Posterior vena cava (tissue), 2 donors: ENCODE results near the gene ZNF566. TPM values are rescaled to one million over a fixed set of nuclear protein-coding genes. Genes with fewer than 3 reads are reported as not detected.
"Not testable (repeated sequence)": the region's sequence is repeated elsewhere in the genome, so short reads cannot be mapped to it uniquely, and the experiment has no call there.

Source experiments
- DNase-seq: peaks from one replicate; pipeline ENCODE4 v3.0.0-alpha.2; 2020; ENCODE audit warnings: low spot score
- intact Hi-C, 2 donors: fragments of 100-400 bp; cut with DNase I; formaldehyde crosslinking; loops; one replicate each; pipeline versions ENCODE4 v1.14.1 to v1.14.2; 2022 to 2023
- long read RNA-seq, 2 donors: library from polyadenylated mRNA; unstranded; transcript quantifications; one replicate each; pipeline ENCODE4 v2.0.0, GENCODE V29; 2020 to 2021
- total RNA-seq, 2 donors: library from RNA; stranded (reverse); fragmentation: NEBNext Ultra II Directional; extraction: Animal tissue kit (Norgen Biotek cat#: 25700); gene quantifications; one replicate each; pipeline ENCODE4 v1.2.1, GENCODE V29; 2021
- donor health status: DM: yes; HTN: yes; CAD: no.
- donor health status: DM: yes; HTN: yes; CAD: no.

The ZNF566 gene
- 10 to 100 TPM; 10.1 to 13.7 TPM for total RNA-seq
- long read RNA-seq, donor 1, partial matches to known transcripts: 0 of 1 reads
- long read RNA-seq, donor 1, other reads (novel, unspliced or antisense): 1 of 1 reads
- long read RNA-seq, donor 2, partial matches to known transcripts: 1 of 7 reads
- long read RNA-seq, donor 2, other reads (novel, unspliced or antisense): 2 of 7 reads

DNA sequence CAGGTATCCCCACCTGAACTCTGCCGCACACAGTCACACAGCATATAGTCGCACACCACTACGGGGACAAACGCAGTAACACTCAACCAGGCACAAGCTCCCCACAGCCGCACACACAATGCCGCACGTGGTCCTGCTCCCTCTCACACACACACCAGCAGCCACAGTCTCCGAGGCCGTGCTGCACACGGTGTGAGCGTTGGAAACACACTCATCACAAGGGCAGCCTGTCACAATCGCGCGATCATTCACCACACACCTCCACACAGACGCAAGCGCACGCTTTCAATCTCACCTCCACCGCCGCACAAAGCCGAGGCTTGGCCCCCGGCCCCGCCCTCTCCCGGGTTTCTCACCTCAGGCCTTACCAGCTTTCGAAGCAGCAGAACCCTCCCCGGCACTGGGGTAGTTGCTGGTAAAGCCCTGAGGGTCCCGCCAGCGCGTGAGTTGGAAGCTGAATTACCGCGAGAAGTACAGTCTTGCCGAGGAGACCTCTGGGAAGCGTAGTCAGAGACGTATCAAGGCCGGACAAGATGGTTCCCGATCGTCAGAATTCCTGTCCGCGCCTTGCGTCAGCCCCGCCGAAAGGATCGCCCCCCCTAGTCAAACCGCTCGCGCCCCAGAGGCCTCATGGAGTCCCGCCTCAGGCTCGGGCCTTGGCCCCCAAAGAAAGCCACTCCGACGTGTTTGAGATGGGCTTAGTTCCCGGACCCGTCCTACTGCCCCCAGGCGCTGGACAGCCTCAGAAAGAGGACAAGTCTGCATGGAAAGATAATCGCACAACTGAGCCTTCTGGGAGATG lies at the start of gene ZNF566:
Gene ZNF566, minus strand, starts transcription at position 444 of the 802 bp plus-strand sequence. CDS start 13,004 bp downstream, outside the sequence.
- intact Hi-C loops: no loop called here
- peak; percentile 95 for DNase-seq

DNA sequence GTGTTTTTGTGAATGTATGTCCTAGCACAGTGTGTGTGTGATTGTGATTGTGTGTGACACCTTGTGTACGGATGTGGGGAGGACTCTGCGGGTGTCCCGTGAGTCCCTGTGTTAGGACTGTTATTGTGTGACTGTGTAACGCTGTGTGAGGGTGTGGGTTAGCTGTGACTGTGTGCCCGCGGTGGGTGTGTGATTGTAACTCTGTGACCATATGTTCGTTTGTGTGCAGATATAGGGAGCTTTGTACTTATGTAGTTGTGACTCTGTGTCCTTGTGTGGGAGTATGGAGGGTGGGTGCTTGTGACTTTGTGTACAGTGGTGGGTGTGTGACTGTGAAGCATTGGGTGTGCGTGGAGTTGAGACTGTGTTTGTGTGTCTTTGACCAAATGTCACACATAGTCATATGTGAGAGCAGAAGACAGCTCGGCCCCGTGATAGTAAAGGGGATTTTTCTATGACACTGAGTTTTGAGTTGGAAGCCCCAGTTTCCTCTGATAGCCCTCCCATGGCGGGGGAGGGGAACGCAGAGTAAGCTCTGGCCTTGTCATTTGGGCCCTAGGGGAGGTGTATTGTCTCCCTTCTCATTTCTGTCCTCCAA lies 39.7 kb upstream of the ZNF566 start:
- intact Hi-C loops: no loop called here

DNA sequence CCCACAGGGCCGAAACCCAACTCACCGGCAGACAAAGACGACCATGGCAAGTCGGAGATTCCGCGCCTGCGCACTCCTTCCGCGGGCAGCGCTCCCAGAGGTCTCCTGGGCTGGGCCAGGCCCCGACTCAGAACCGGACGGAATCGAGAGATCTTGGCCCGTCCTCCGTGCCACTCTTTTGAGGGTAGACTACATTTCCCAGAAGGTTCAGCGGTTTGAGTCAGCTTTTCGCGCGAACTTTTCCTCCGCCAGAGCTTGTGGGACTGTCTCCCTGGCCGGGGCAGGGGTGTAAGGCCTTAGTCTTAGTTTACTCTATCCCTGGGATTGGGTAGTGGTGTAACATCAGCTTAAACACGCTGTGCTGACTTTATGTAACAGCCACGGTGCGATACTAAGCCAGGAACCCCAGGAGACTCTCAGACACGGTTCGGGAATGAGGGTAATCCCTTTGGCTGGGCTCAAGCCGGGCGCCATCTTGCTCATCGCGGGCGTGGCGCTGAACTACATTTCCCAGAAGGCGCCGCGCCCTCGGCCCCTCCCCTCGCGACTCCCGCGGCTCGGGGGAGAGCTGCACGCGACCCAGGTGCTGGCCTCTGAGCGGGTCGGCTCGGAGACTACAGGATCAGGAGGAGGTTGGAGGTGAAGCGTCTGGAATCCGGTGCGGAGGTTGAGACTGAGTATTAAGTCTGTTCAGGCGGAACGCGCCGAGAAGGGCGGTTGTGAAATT lies 39.0 kb upstream of the ZNF566 start, which contains the start of gene ZNF260:
Gene ZNF260, minus strand, starts transcription at position 78 of the 727 bp plus-strand sequence. CDS start 13,033 bp downstream, outside the sequence.
- peak; percentile 99 for DNase-seq
- intact Hi-C loops: no loop called here

More for the DNA sequence above, 39.7 kb upstream of the ZNF566 start:
- DNase-seq: no peak

DNA sequence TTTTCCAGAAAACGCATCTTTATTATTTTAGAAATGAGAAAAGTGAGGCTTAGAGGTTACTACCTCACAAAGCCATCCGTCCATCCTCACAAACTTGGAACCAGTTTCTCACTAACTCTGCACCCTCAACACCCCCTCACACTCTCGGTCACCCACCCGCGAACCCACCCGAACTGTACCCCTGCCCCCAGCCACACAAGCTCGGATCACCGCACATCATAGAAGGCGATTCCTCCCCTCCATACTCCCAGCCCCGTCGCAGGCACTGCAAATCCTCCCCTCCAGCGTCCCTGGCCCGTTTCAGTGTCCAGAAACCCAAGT lies 38.5 kb upstream of the ZNF566 start:
- DNase-seq: no peak
- intact Hi-C loops: no loop called here

DNA sequence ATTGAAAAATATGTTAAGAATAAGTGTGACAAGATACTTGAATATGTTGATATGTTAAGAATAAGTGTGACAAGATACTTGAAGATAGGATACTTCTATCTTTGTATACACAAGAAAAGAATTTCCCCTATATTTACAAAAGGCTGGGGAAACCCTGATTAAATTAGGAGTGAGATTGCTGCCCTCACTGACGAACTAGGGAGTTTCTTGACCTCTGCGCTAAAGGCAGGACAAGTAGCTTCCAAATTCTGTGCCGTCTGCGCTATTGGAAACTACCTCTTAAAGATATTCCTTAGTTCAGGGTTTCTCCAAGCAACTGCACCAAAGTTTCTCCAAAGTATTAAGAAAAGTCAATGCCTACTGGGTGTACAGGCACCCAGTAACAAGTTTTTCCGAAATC lies 38.0 kb upstream of the ZNF566 start:
- intact Hi-C loops: no loop called here
- no peak for DNase-seq

DNA sequence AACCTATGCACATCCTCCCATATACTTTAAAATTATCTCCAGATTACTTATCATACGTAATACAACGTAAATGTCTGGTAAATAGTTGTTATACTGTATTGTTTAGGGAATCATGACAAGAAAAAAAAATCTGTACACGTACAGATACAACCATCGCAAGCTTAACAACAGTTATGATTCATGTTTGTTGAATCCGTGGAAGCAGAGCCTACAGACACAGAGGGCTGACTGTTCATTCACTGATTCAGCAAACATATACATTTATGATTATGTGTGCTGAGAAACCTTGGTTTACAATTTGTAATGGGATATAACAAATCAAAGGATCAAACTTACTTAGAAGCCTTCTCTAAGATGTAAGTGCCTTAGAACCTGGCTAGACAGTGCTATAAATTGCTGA lies 37.2 kb upstream of the ZNF566 start:
- intact Hi-C loops: no loop called here
- no peak for DNase-seq

DNA sequence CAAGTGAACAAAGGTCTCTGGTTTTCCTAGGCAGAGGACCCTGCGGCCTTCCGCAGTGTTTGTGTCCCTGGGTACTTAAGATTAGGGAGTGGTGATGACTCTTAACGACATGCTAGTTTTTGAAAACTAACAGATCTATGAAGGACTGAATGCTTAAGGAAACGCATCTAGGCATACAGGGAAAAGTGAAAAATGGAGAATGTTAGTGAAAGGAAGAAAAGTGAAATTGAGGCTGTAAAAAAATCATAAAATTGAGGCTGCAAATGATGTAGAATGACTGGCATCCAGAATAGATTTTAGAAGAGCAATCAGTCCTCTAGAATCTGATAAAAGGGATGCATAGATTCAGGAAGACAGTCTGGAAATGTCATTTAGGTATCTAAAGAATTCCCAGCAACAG lies 35.3 kb upstream of the ZNF566 start:
- no peak for DNase-seq
- intact Hi-C loops: no loop called here

DNA sequence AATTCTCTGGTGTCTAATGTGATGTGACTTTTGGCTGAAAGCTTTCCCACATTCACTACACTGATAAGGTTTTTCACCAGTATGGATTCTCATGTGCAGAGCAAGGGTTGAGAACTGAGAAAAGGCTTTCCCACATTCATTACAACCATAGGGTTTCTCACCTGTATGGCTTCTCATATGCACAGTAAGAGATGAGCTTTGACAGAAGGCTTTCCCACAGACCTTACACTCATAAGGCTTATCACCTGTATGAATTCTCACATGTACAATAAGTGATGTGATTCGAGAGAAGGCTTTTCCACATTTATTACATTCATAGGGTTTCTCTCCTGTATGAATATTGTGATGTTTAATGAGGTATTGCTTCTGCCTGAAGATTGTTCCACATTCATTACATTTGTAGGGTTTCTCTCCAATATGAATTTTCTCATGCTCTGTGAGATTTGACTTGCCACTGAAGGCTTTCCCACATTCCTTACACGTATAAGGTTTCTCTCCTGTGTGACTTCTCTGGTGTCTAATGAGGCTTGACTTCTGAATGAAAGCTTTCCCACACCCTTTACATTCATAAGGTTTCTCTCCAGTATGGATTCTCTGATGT lies 24.8 kb upstream of the ZNF566 start:
- no peak for DNase-seq
- intact Hi-C loops: no loop called here

DNA sequence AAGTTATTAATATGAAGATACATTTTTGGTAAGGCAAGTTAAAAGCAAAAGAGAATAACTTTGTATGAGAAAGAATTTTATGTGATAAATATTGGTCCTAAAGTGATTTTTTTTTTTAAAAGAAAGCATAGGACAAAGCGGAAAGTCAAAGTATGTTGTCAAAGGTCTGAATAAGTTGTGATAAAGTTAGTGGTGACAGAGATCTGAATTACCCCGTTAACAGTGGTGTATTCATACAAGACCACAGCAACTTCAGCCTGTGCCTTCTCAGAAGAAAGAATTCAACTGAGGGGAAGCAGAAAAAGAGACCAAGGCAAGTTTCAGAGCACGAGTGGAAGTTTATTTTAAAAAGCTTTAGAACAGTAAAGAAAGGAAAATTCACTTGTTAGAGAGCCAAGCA lies 19.0 kb upstream of the ZNF566 start:
- DNase-seq: no peak
- intact Hi-C loops: no loop called here

DNA sequence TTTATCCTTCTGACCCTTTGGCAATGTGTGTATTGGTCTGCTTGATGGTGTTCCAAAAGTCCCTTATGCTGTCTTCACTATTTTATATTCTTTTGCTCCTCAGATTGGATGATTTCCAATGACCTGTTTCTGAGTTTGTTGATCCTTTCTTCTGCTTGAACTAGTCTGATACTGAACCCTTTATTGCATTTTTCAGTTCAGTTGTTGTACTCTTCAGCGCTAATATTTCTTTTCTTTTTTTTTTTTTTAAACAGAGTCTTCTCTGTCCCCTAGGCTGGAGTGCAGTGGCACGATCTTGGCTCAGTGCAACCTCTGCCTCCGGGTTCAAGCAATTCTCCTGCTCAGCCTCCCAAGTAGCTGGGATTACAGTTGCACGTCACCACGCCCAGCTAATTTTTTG lies 12.6 kb upstream of the ZNF566 start:
- intact Hi-C loops: no loop called here
- no peak for DNase-seq

DNA sequence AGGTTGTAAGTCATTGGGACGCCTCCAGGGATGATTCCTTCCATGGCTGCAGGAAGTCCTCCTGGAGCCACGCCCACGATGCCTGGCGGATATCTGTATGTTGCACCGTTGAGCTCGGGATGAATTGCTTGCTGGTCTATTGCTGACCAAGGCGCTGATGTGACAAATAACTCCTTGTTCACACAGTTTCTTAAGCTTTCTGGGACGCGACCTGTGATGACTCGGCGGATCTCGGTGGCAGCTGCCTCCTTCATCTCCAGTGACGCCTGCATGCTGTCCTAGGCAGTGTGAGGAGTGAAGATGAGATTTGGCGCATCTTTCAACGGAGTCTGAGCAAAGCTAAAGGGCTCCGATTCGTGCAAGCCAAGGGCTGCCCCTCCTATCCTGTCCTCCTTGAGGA lies 7.6 kb upstream of the ZNF566 start:
- DNase-seq: no peak
- intact Hi-C loops: no loop called here

DNA sequence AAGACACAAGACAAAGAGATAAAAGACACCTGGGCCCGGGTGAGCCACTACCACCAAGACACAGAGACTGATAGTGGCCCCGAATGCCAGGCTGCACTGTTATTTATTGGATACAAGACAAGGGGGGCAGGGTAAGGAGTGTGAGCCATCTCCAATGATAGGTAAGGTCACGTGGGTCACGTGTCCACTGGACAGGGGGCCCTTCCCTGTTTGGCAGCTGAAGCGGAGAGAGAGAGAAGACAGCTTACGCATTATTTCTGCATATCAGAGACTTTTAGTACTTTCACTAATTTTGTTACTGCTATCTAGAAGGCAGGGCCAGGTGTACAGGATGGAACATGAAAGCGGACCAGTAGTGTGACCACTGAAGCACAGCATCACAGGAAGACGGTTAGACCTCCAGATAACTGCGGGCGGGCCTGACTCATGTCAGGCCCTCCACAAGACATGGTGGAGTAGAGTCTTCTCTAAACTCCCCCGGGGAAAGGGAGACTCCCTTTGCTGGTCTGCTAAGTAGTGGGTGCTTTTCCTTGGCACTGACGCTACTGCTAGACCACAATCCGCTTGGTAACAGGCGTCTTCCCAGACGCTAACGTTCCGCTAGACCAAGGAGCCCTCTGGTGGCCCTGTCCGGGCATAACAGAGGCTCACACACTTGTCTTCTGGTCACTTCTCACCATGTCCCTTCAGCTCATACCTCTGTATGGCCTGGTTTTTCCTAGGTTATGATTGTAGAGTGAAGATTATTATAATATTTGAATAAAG lies 3.5 kb upstream of the ZNF566 start:
- intact Hi-C loops, DNase-seq: not testable (repeated sequence)

DNA sequence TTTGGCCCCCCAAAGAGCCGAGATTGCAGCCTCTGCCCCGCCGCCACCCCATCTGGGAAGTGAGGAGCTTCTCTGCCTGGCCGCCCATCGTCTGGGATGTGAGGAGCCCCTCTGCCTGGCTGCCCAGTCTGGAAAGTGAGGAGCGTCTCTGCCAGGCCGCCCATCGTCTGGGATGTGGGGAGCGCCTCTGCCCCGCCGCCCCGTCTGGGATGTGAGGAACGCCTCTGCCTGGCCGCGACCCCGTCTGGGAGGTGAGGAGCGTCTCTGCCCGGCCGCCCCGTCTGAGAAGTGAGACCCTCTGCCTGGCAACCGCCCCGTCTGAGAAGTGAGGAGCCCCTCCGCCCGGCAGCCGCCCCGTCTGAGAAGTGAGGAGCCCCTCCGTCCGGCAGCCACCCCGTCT lies 1.5 kb upstream of the ZNF566 start:
- DNase-seq, intact Hi-C loops: not testable (repeated sequence)

DNA sequence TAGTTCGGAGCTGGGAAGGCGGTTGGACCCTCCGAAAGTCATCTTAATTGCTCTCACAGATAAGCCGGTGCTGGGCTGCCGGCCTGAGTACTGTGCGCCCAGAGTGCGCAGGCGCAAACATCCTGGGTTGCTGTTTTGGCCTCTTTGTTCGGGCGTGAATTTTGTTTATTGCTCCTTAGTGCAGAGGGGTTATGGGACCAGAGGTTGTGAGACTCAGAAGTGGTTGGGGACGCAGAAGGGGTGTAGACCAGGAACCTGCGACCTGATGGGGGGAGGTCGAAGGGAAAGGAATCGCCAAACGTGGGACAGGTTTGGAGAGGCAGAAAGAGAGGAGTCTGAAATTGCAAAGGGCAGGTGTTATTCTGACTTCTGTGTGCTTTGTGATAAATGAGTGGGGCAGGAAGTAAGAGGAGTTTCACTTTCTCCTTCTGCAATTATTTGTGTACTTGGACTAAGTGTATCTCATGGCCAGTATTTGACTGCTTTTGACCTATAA lies 607 bp upstream of the ZNF566 start:
- intact Hi-C loops: no loop called here
- peak; percentile 92 for DNase-seq

DNA sequence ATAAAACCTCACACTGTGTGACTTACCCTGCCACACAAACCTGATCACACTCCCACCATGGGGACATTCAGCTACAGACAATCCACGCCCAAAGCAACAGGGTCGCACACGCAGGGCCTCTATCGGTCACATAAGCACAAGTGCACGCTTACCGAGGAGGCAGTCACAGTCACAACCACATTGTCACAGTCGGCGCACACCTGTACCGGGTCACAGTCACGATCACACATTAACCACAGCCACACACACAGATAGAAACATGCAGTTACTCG lies 579 bp downstream of the ZNF566 start:
- no peak for DNase-seq
- intact Hi-C loops: no loop called here

DNA sequence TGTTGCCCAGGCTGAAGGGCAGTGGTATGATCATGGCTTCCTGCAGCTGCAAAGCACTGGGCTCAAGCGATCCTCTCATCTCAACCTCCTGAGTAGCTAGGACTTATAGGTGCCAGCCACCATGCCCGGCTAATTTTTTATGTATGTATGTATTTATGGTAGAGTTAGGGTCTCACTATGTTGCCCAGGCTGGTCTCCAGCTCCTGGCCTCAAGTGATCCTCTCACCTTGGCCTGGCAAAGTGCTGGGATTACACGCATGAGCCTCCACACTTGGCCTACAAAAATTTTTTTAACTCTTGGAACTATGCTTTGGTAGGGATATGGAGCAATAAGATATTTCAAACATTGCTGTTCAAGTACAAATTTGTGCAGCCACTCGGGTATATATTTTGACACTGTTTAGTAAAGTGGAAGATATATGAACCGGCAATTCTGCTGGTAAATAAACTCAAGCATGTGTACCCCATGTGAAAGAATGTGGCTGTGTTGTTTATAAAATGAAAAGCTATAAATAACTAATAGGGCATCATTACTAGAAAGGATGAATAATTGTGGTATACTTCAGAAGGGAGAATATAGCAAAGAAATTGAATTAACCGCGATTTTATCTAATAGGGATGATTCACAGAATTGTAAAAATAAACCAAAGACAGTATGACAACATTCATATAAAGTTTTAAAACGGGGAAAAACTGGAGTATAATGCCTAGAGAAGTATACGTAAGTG lies 1.1 kb downstream of the ZNF566 start:
- intact Hi-C loops: no loop called here
- DNase-seq: no peak

DNA sequence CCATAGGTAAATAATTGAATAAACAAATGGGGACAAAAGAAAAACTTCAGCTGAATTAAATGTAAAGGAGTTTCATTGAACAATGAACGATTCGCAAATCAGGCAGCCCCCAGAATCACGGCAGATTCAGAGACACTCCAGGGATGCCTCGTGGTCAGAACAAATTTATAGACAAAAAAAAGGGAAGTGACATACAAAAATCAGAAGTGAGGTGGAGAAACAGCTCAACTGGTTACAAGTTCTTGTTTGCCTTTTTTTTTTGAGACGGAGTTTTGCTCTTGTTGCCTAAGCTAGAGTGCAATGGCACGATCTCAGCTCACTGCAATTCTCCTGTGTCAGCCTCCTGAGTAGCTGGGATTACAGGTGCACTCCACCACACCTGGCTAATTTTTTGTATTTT lies 5.7 kb downstream of the ZNF566 start:
- intact Hi-C loops: no loop called here
- DNase-seq: no peak

DNA sequence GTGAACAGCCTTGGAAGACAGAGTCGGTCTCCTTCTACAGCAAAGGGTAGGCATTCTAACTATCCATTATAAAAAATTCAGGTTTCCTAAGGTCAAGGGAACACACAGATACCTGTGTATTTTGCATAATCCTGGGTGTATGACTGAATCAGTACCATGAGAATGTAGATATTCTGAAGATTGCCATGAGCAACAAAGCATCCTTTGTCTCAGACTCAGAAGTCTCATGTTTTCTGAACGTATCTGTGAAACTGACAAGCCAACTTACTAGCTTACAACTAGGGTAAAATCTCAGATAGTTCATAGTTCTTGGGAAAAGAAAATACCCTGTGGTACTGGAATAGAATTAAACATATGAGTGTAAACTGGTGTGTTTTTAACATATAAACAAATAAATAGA lies 6.5 kb downstream of the ZNF566 start:
- intact Hi-C loops: no loop called here
- DNase-seq: no peak
